GM18502 (cell line): ENCODE results near the gene CAPN11.
"Not testable (repeated sequence)": the region's sequence is repeated elsewhere in the genome, so short reads cannot be mapped to it uniquely, and the experiment has no call there.

Experiments
- ATAC-seq: cut with Tn5 transposase; IDR thresholded peaks from one replicate; pipeline ENCODE4 v1.9.1; 2021; ENCODE audit warnings: mild to moderate bottlenecking; ENCODE audit not compliant: unreplicated experiment, poor library complexity

Gene CAPN11

DNA sequence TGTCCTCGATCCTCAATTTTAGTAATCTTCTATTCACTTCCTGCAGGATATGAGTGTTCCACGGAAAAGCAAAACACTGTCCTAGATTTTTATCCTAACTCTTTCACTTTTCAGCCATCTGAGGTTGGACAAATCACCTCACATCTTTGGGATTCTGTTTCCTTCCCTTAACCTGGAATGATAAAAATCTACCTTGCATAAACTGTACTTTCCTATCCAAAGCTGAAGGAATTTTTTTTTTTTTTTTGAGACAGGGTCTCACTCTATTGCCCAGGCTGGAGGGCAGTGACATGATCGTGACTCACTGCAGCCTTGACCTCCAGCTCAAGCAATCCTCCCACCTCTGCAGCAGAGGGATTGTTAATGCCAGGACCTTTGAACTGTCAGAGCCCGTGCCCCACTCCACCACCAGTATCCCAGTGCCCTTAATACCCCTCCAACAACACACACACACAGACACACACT, 20.5 kb downstream of the CAPN11 start:
- no peak for ATAC-seq

DNA sequence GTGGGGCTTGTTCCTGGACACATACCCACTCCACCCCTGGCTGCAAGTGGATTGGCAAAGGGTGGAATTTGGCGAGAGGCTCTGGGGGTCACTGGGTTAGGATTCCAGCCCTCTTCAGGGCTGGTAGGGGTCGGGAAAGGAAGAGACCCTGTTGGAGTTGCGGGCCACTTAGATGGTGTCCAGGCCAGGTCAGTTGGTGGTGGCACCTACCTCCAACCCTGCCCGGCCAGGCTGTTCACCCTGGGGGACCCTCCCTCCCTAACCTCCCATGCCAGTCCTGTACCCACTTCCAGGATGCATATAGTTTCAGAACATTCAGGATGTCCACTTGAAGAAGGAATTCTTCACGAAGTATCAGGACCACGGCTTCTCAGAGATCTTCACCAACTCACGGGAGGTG, 21.0 kb downstream of the CAPN11 start:
- no peak for ATAC-seq

DNA sequence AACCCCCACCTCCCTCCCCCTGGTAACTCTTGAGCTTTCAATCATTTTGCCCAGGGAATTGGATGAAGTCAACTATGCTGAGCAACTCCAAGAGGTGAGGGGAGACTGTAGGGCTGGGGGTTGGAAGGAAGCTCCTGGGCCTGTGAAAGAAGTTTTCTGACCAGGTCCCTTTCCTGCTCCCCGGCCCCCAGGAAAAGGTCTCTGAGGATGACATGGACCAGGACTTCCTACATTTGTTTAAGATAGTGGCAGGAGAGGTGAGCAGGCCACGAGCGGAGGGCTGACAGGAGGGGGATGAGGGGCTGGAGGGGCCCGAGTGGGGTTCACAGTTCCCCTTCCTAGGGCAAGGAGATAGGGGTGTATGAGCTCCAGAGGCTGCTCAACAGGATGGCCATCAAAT, 21.8 kb downstream of the CAPN11 start:
- ATAC-seq: no peak

DNA sequence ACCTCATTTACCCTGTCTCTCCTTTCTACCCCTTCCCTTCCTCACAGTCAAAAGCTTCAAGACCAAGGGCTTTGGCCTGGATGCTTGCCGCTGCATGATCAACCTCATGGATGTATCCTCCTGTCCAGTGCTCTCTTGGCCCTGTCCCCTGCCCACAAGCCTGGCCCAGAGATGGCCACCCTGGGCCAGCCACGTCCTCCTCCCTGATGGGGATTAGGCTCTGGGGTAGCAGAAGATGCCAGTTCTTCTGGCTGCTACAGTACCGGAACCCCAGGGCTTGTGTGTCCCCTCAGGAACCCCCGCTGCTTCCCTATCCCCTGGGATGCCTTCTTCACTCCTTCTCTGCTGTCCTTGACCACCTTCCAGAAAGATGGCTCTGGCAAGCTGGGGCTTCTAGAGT, 22.3 kb downstream of the CAPN11 start:
- ATAC-seq: no peak

DNA sequence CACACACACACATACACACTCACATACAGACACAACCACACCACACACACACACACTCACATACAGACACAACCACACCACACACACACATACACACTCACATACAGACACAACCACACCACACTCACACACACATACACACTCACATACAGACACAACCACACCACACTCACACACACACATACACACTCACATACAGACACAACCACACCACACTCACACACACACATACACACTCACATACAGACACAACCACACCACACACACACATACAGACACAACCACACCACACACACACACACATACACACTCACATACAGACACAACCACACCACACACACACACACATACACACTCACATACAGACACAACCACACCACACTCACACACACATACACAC, 23.2 kb downstream of the CAPN11 start:
- not testable (repeated sequence) for ATAC-seq

DNA sequence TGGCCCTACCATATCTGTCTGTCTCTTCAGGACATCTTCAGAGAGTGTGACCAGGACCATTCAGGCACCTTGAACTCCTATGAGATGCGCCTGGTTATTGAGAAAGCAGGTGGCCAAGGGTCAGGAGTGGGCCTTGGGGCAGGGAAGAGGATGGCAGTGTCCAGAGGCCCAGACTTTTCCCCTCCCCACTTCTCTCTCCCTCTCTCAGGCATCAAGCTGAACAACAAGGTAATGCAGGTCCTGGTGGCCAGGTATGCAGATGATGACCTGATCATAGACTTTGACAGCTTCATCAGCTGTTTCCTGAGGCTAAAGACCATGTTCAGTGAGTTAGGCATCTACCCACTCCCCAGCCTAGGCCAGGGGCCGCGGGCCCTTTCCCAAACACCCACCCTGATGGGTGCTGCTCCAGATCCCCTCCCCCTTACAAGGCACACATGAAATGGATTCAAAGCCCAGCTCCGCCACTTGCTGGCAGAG, 24.3 kb downstream of the CAPN11 start:
- no peak for ATAC-seq

DNA sequence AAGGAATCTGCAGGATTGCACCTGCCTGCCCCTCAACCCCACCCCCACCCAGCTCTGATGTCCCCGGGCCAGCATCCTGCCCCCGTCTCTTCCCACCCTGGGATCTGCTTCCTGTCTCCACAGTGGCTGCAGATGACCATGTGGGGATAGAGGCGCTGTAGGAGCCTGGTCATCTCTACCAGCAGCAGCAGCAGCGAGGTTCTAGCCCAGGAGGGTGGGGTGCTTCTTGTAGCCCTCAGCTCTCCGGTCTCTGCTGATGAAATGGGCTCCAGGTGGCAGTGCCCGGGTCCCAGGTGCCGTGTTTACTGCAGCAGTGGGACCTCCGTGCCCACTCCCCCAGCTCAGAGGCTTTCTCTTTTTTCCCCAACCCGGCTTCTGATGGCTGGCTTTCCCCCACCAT, 25.2 kb downstream of the CAPN11 start:
- no peak for ATAC-seq

DNA sequence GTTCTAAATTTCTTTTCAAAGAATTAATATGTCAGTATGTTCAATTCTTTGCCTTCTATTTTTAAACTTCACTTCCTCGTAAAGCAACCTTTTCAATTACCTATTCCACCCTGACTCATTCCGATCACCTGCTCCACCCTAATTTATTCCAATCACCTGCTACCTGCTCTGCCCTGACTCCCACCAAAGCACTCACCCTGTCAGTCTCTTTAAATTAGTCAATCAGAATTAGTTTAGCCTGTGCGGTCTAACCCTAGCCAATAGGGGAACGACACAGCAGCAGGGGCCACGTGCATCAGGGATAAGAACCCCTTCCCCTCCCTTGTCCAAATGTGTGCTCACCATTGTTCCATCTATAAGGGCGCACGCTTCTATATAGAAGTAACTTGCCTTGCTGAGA, 26.7 kb downstream of the CAPN11 start:
- not testable (repeated sequence) for ATAC-seq

DNA sequence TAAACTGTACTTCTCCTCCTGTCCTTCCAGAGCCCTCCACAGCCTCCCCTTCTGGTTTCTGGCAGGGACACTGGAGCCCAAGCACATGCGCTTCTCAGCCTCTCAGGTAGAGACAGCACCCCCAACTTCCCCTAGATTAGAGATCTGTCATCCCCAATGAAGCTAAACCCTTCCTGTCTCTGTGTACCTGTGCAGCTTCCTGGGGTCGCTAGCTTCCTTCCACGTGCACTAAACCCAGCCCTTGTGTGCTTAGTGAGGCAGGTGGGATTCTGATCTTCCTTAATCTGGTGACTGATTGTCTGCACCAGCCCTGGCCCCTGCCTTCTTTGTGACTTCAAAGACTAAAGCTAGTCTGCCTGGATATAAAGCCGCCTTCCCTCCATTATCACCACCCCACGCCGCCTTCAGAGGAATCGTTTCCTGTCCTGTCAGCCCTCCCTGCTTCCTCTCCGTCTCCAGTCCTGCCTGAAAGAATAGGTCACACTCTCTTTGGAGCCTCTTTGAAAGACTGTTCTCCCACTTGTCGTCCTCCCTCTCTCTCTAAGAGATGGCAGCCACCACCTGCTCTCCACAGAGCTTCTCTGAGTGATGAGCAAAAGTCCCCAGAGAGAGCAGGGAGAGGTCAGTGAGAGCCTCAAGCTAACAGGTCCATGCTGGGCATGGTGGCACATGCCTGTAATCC, 27.5 kb downstream of the CAPN11 start:
- ATAC-seq: no peak

DNA sequence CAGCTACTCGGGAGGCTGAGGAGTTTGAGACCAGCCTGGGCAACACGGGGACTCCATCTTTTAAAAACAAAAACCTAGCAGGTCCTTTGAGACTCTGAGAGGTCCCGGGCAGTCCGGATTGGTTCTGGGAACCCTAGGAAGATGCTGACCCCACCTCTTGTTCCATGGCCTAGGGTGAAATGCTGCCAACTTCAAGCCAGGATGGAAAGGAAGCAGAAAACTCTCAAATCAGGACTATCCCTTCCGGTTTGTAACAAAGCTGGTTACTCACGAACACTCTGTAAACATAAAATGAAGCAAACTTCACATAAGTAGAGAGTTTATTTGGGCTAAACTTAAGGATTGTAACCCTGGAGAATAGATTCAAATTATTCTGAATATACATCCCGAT, 28.0 kb downstream of the CAPN11 start:
- ATAC-seq: no peak

DNA sequence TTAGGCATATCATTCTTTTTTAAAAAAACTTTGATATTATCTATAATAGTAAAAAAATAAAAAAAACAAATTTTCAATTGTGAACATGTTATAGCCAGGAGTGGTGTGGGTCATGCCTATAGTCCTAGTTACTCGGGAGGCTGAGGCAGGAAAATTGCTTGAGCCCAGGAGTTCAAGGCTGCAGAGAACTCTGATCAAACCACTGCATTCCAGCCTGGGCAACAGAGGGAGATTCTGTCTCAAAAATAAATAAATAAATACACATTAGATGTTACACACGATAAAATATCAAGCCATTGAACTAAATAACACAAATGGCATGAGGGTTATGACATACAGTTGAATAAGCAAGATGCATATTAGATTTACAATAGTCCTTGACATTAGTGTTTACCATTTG, 30.2 kb downstream of the CAPN11 start:
- ATAC-seq: no peak

DNA sequence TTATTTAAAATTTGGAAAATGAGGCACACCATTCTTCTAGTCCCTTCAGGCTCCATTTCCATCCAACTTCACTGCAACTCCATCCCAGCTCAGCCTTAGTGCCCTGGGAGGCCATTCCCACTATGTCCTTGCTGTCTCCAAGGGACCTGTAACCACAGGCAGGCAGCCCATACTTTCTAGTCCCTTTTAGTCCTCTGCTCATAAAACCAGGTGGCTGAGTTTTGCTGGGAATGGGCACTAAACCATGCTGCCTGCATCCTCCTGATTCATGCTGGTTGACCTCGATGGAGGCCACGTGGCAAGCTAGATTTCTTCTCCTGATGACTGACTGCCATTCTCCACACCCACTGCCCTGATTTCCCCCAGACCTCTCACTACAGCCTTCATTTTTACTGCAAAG, 30.6 kb downstream of the CAPN11 start:
- ATAC-seq: no peak

DNA sequence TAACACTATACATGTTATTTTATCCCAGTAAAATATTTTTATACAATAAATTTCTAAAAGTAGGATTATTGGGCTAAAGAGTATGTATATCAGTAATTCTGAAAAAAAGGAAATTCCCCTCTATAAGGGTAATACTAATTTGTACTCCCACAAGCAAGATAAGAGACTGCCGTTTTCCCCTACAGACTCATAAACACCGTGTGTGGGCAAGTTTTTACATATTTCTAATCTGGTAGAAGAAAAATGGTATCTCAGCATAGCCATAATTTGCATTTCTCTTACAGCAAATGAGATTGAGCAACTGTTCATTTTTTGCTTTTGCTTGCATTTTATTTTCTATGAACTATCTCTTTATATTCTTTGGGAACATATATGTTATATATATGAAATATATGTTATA, 32.1 kb downstream of the CAPN11 start:
- ATAC-seq: peak; percentile 71

DNA sequence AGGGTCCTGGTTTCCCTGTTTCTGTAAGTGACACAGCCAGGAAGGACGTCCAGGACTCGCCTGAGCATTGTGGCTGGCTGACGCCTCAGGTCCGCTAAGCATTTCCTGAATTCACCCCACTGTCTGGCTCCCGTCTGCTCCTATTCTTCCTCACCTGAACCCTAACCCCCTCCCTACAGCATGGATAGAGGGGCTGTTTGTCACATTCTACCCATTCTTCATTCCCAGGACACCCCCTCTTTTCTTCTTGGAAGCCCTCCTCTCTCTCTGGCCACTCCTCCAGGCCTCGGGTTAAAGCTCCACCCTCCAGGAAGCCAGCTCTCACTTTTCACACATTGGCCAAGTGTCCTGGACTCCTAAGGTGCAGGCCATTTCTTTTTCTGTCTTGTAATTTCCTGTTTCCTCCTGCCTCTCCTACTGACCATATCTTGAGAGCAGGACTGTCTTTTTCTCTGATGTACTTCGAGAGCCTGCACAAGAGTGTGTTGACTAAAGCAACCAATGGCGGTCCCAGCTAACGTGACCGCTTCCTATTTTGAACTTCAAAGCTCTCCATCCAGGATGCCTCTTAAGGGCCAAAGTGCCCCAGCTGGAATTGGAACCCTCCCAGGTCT, 33.9 kb downstream of the CAPN11 start:
- ATAC-seq: no peak

DNA sequence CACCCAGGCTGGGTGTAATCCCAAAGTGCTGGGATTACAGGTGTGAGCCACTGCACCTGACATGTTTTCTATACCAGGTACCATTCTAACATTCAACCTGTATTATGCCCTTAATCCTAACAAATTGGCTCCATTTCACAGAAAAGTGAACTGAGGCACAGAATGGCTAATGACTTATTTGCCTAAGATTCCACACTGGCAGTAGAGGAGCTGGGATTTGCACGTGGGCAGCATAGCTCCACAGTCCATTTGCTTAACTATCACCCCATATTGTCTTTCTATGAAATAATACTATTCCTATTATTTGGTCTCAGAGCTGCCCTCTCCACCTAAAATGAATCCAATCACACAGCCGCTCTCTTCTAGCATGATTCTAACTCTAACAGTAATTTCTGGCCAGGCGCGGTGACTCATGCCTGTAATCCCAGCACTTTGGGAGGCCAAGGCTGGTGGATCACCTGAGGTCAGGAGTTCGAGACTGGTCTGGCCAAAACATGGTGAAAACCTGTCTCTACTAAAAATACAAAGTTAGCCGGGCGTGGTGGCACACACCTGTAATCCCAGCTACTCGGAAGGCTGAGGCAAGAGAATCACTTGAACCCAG, 34.8 kb downstream of the CAPN11 start:
- no peak for ATAC-seq

DNA sequence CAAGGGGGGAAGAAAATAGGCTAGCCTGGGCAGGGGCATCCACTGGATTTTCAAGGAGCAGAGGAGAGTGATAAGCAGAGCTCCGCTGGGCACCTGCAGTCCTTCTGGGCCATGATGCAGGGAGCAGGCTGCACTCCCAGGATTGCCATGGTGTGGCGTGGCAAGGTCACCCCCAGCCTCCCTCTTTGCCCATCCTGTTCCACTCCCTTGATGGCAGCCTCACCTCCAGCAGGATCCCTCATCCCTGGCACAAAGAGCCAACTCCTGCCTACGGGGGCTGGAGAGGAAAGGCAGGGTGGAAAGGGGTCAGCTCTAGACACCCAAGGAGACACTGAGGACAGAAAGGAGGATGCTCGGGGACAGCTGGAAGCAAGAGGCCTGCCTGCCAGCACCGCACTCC, 35.7 kb downstream of the CAPN11 start:
- no peak for ATAC-seq

DNA sequence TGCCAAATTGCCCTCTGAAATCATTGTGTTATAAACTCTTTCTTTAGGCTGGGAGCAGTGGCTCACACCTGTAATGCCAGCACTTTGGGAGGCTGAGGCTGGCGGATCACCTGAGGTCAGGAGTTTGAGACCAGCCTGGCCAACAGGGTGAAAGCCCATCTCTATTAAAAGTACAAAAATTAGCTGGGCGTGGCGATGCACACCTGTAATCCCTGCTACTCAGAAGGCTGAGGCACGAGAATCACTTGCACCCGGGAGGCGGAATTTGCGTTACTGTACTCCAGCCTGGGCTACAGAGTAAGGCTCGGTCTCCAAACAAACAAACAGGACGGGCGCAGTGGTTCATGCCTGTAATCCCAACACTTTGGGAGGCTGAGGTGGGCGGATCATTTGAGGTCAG, 37.7 kb downstream of the CAPN11 start:
- ATAC-seq: not testable (repeated sequence)

DNA sequence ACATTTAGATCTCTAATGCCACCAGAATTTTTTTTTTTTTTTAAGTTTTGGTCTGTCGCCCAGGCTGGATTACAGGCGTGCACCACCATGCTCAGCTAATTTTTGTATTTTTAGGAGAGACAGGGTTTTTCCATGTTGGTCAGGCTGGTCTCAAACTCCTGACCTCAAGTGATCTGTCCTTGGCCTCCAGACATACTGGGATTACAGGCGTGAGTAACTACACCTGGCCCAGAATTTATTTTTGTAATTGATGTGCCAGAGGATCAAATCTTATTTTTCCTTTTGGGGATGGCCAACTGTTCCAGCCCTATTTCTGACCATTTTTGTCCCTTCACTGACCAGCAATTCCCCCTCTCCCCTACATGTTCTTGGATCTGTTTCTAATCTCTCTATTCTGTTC, 40.1 kb downstream of the CAPN11 start:
- ATAC-seq: no peak

DNA sequence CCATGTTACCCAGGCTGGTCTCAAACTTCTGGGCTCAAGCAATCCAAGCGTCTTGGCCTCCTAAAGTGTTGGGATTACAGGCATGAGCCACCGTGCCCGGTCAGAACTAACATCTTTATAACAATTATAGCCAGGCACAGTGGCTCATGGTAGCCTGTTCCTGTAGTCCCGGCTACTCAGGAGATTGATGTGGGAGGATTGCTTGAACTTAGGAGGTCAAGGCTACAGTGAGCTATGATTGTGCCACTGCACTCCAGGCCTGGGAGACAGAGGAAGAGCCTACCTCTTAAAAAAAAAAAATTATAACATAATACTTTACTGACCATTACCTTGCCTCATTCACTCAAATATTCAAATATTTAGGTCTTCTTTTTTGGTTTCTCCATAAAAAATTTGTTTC, 41.3 kb downstream of the CAPN11 start:
- ATAC-seq: no peak

DNA sequence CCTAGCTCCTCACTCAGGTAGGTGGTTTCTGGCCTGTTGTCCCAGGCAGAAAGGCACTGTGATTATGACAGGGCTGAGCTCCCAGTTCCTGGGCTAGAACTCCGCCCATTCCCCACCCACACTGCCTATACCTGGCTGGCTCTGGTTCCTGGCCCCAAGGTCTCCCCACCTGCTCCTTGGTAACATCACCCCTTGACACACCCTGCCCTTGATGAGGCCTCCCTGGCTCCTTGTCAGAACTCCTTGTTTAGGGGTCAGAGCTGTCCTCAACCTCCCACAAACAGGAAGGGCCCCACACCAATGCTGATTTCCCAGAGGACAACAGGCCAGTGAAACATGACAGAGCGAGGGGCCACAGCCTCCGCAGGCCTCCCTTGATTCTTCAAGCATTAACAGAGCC, 42.6 kb downstream of the CAPN11 start:
- no peak for ATAC-seq

DNA sequence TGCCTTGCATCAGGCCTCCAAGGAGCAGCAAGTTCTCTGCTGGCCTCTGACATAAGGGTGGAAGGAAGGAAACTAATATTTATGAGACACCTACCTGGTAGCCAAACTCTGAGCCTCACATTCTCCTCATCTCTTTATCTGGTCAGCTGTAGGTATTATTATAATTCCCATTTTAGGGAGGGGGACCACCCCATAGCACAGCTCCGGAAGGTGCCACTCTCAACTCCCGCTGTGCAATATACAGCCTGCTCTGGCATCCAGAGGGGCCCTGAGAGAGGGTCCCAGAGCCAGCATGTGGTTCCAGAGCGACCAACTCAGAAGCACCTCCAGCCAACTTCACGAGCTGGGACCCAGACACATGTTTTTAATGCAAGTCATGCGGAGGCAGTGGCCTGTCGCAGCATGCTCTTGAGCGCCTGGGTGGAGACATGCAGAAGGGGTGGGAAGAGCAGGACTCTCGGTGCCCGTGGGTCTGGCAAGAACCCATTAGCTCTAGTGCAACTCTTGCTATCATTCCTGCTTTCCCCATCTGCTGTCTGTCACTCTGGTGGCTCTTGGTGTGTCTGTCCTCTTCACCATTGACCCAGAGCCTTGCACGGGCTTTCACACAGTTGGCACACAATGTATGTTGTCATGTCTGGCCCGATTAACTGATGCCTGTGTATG, 43.2 kb downstream of the CAPN11 start:
- no peak for ATAC-seq
